Measurements from ENCODE around the gene RPL29.

GRCh38 chr3:52013802-52014598, 18.3 kb upstream of the RPL29 start:
- TF ChIP-seq, protein P1, sequence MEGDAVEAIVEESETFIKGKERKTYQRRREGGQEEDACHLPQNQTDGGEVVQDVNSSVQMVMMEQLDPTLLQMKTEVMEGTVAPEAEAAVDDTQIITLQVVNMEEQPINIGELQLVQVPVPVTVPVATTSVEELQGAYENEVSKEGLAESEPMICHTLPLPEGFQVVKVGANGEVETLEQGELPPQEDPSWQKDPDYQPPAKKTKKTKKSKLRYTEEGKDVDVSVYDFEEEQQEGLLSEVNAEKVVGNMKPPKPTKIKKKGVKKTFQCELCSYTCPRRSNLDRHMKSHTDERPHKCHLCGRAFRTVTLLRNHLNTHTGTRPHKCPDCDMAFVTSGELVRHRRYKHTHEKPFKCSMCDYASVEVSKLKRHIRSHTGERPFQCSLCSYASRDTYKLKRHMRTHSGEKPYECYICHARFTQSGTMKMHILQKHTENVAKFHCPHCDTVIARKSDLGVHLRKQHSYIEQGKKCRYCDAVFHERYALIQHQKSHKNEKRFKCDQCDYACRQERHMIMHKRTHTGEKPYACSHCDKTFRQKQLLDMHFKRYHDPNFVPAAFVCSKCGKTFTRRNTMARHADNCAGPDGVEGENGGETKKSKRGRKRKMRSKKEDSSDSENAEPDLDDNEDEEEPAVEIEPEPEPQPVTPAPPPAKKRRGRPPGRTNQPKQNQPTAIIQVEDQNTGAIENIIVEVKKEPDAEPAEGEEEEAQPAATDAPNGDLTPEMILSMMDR (IDR thresholded peaks at IDR 0.05): no peak
- TF ChIP-seq, protein P2, sequence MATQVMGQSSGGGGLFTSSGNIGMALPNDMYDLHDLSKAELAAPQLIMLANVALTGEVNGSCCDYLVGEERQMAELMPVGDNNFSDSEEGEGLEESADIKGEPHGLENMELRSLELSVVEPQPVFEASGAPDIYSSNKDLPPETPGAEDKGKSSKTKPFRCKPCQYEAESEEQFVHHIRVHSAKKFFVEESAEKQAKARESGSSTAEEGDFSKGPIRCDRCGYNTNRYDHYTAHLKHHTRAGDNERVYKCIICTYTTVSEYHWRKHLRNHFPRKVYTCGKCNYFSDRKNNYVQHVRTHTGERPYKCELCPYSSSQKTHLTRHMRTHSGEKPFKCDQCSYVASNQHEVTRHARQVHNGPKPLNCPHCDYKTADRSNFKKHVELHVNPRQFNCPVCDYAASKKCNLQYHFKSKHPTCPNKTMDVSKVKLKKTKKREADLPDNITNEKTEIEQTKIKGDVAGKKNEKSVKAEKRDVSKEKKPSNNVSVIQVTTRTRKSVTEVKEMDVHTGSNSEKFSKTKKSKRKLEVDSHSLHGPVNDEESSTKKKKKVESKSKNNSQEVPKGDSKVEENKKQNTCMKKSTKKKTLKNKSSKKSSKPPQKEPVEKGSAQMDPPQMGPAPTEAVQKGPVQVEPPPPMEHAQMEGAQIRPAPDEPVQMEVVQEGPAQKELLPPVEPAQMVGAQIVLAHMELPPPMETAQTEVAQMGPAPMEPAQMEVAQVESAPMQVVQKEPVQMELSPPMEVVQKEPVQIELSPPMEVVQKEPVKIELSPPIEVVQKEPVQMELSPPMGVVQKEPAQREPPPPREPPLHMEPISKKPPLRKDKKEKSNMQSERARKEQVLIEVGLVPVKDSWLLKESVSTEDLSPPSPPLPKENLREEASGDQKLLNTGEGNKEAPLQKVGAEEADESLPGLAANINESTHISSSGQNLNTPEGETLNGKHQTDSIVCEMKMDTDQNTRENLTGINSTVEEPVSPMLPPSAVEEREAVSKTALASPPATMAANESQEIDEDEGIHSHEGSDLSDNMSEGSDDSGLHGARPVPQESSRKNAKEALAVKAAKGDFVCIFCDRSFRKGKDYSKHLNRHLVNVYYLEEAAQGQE (IDR thresholded peaks at IDR 0.05; ENCODE audit: insufficient read depth in 1 of 2, low read depth in 2 of 2, low read length in 1 of 2): no peak

Data from Panc1 (cell line).